HG02981 (cell line): ENCODE results near the gene KDM2B.

Experiments used
- ATAC-seq: cut with Tn5 transposase; IDR thresholded peaks from one replicate; pipeline ENCODE4 v1.9.1; 2021; ENCODE audit warnings: mild to moderate bottlenecking, moderate library complexity; ENCODE audit not compliant: unreplicated experiment

KDM2B gene

GRCh38 chr12:121466794-121467637 is 113.8 kb downstream of the KDM2B start:
- ATAC-seq = peak; percentile 87

- ATAC-seq = peak; percentile 8
Measured at GRCh38 chr12:121465921-121466793, 114.7 kb downstream of the KDM2B start.

GRCh38 chr12:121464331-121464730 is 116.5 kb downstream of the KDM2B start:
- no peak for ATAC-seq

- no peak for ATAC-seq
Measured at GRCh38 chr12:121461048-121461447, 119.8 kb downstream of the KDM2B start.

- no peak for ATAC-seq
Measured at GRCh38 chr12:121456551-121456950, 124.3 kb downstream of the KDM2B start.

- ATAC-seq = no peak
Measured at GRCh38 chr12:121455766-121456420, 124.9 kb downstream of the KDM2B start.

- no peak for ATAC-seq
Measured at GRCh38 chr12:121454921-121455320, 125.9 kb downstream of the KDM2B start.

GRCh38 chr12:121453629-121454028 is 127.2 kb downstream of the KDM2B start:
- no peak for ATAC-seq

GRCh38 chr12:121452985-121453360 is 127.8 kb downstream of the KDM2B start:
- no peak for ATAC-seq

GRCh38 chr12:121452340-121452984 is 128.4 kb downstream of the KDM2B start:
- ATAC-seq = no peak

GRCh38 chr12:121451961-121452339 is 128.9 kb downstream of the KDM2B start:
- no peak for ATAC-seq

- no peak for ATAC-seq
Measured at GRCh38 chr12:121448771-121449315, 132.0 kb downstream of the KDM2B start.

GRCh38 chr12:121446750-121447149 is 134.1 kb downstream of the KDM2B start:
- ATAC-seq = no peak

GRCh38 chr12:121444842-121445202 is 136.0 kb downstream of the KDM2B start:
- ATAC-seq = no peak

- no peak for ATAC-seq
Measured at GRCh38 chr12:121443911-121444841, 136.6 kb downstream of the KDM2B start.

- no peak for ATAC-seq
Measured at GRCh38 chr12:121443193-121443870, 137.5 kb downstream of the KDM2B start.

- no peak for ATAC-seq
Measured at GRCh38 chr12:121442028-121442948, 138.5 kb downstream of the KDM2B start.

GRCh38 chr12:121441555-121441954 is 139.3 kb downstream of the KDM2B start:
- no peak for ATAC-seq
